ENCODE data around the gene GLOD5. TPM values are rescaled to one million over a fixed set of nuclear protein-coding genes. Genes with fewer than 3 reads are reported as not detected.

The GLOD5 gene
- total RNA-seq, 6 experiments from 2014 or later: not detected

DNA sequence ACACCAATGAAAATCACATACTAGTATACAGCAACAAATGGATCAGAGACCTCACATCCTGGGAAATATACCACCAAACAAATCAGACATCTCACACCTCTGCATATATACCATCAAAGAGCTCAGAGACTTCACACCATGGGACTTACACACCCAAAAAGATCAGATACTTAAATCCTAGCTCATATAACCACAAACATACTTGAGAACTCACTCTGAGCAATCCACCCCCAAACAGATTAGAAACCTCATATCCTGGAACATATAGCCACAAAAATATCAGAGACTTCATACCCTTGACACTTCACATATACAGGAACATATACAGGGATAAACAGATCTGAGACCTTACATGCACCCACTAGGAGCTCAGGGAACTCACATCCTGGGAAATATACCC lies 32.9 kb upstream of the GLOD5 start:
- Mint-ChIP-seq H3K27me3 (ENCODE audit: insufficient read depth) (peaks cover 2% of the 10 kb centered on the region; the same call in 1 of the 2 replicates), H3K4me1 (ENCODE audit: low read depth) (no peaks in the 10 kb centered on the region), H3K36me3 (ENCODE audit: low read depth) (no peaks in the 10 kb centered on the region), H3K4me3 (no peak overlapping the region), H3K9me3 (no peaks in the 10 kb centered on the region), H3K27ac (no peak overlapping the region)
- no peak for DNase-seq
- TF ChIP-seq, protein P1, sequence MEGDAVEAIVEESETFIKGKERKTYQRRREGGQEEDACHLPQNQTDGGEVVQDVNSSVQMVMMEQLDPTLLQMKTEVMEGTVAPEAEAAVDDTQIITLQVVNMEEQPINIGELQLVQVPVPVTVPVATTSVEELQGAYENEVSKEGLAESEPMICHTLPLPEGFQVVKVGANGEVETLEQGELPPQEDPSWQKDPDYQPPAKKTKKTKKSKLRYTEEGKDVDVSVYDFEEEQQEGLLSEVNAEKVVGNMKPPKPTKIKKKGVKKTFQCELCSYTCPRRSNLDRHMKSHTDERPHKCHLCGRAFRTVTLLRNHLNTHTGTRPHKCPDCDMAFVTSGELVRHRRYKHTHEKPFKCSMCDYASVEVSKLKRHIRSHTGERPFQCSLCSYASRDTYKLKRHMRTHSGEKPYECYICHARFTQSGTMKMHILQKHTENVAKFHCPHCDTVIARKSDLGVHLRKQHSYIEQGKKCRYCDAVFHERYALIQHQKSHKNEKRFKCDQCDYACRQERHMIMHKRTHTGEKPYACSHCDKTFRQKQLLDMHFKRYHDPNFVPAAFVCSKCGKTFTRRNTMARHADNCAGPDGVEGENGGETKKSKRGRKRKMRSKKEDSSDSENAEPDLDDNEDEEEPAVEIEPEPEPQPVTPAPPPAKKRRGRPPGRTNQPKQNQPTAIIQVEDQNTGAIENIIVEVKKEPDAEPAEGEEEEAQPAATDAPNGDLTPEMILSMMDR (IDR thresholded peaks at IDR 0.05): no peak

DNA sequence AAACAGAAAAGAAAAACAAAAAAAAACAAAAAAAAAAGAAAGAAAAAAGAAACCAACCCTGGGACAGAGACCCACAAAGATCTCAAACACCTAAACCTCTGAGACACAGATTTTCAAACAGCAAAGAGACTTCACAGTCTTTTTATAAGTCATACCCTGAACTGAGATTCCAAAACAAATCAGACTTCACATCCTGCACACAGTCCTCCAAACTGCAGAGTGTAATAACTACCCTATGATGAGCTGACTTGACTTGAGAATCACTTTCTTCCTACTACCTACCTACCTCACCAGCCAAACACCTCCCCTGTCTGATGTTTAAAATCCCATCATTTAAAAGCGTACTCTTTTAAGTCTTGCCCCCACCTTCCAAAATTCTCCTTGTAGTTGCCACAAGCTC lies 25.2 kb upstream of the GLOD5 start:
- H3K36me3 Mint-ChIP-seq (ENCODE audit: low read depth): no peaks in the 10 kb centered on the region
- DNase-seq: no peak
- peak overlapping the region; percentile 94 for H3K27ac Mint-ChIP-seq
- peak overlapping the region; percentile 92 for H3K4me3 Mint-ChIP-seq
- no peaks in the 10 kb centered on the region for H3K9me3 Mint-ChIP-seq
- TF ChIP-seq, protein P1 (IDR thresholded peaks at IDR 0.05): no peak
- no peaks in the 10 kb centered on the region for H3K27me3 Mint-ChIP-seq (ENCODE audit: insufficient read depth)
- H3K4me1 Mint-ChIP-seq (ENCODE audit: low read depth): peaks cover 18% of the 10 kb centered on the region

DNA sequence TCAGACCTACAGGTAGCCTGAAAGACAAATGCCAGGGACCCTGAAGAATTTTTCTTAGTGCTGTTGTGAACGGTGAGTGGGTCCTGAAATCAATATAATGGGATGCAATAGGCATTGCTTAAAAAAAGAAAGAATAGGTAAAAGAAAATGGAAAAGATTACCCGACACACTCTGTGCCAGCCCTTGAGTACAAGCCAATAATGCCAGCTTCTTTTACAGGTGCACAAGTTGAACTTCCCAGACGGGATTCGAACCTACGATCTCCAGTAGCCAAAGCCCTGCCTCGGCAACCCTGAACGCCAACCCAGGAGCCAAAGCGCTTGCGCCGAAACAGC lies 24.7 kb upstream of the GLOD5 start:
- H3K27me3 Mint-ChIP-seq (ENCODE audit: insufficient read depth): no peaks in the 10 kb centered on the region
- no peaks in the 10 kb centered on the region for H3K9me3 Mint-ChIP-seq
- H3K4me1 Mint-ChIP-seq (ENCODE audit: low read depth): peaks cover 18% of the 10 kb centered on the region
- H3K27ac Mint-ChIP-seq: peak overlapping the region; percentile 94
- no peaks in the 10 kb centered on the region for H3K36me3 Mint-ChIP-seq (ENCODE audit: low read depth)
- TF ChIP-seq, protein P1 (IDR thresholded peaks at IDR 0.05): no peak
- DNase-seq: no peak
- peak overlapping the region; percentile 92 for H3K4me3 Mint-ChIP-seq

DNA sequence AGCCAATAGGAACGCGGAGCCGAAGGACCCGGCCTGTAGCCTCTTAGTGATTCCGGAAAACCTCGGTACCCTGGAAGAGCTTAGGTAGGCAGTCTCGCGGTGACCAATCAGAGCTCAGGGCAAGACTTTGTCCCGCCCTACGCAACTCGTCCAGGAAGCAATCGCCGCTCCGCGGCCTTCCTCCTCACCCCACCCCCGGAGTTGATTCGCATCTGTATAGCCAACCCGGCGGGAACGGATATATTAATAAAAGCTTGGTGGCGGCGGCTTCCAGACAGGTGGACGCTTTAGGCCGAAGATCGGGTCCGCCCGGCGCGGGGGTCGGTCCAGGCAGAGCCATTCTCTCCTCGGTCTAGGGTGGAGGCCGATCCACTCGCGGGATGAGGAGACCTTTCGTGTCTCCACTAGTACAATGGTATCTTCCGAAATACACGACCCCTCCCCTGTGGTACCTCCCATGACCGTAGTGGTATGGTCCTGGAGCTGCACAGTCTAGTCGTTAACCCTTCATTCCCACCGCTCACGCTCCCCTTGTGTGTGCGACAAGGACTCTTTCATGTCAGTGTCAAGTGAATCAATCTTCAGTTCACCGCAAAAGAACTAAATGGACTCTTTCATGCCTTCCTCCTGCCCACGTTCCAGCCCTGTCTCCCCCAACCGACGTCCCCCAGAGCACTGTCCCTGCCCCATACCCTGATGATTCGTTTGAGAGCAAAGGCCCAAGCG lies 24.2 kb upstream of the GLOD5 start:
- TF ChIP-seq, protein P1 (IDR thresholded peaks at IDR 0.05): no peak
- H3K9me3 Mint-ChIP-seq: no peaks in the 10 kb centered on the region
- peak overlapping the region; percentile 92 for H3K4me3 Mint-ChIP-seq

DNA sequence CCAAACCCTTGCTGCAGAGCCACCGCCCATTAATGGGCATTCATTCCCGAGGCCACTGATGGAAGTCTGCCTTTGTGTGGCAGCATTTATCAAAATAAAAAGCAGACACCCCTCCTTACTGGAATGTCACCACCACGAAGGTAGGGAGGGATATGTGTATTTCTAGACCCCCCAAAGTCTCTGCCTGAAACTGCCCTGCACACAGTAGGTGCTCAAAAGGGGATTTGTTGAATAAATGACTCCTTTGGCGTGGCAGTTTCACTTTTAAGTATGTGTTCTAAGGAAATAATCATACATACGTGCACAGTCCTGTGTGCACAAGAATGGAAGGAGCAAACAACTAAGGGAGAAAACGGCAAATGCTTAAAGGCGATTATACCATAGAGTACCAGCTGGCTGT lies 23.6 kb upstream of the GLOD5 start:
- Mint-ChIP-seq H3K27me3 (ENCODE audit: insufficient read depth) (no peaks in the 10 kb centered on the region), H3K4me1 (ENCODE audit: low read depth) (peaks cover 18% of the 10 kb centered on the region), H3K4me3 (peak overlapping the region; percentile 92), H3K9me3 (no peaks in the 10 kb centered on the region), H3K27ac (peak overlapping the region; percentile 94), H3K36me3 (ENCODE audit: low read depth) (no peaks in the 10 kb centered on the region)
- TF ChIP-seq, protein P1 (IDR thresholded peaks at IDR 0.05): no peak
- no peak for DNase-seq

More for the DNA sequence above, 24.2 kb upstream of the GLOD5 start:
- Mint-ChIP-seq H3K27me3 (ENCODE audit: insufficient read depth) (no peaks in the 10 kb centered on the region), H3K36me3 (ENCODE audit: low read depth) (no peaks in the 10 kb centered on the region), H3K4me1 (ENCODE audit: low read depth) (peaks cover 18% of the 10 kb centered on the region), H3K27ac (peak overlapping the region; percentile 94)
- peak; percentile 95 for DNase-seq
